NCI-H526 (cell line): ENCODE measurements around the gene TMEM154.
A peak's percentile ranks its signal among the peaks of the same experiment; 100 is the strongest.

Source experiments
- DNase-seq, 2 experiments: peaks; one replicate each; lab custom pipeline; 2025; lab: John Stamatoyannopoulos, UW

The TMEM154 gene

DNA sequence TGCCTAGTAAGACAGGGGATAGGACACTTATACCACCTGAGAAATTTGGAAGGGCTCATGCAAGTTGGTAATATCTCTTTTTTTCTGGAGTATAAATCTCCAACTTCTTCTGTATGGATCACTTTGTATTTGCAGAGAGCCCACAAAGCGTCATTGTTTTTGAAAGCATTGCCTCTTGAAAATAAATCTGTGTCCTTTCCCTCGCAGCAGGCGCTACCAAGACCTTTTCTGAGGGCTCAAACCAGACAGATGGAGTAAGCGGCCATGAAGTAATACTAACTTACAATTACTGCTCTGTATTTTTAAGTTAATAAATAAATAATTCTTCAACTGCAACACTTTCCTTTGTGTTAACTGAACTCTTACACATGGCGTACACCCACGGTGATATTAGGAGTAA, 87.9 kb downstream of the TMEM154 start:
- no peak for DNase-seq

DNA sequence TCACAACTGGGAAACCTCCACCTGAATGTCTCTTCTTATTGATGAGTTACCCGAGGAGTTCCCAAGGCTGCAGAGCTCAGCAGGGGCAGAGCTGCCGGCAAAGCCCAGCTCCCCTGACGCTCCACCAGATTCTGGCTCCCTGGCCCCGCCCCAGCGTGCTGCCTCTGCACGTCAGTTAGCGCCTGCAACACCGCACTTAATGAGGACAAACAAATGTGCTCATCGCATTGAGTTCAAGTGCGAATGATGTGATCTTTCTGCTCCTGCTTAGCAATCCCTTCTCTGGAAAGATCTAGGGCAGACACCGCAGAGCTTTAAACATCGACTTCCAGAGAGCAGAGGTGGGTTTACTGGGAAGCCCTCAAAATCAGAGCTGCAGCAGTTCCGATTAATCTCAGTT, 88.4 kb downstream of the TMEM154 start:
- peak; percentile 23 to 82 for DNase-seq

- DNase-seq: peak in 1 of 2 experiments; percentile 10
Measured at GRCh38 chr4:152590179-152591031, 89.4 kb downstream of the TMEM154 start.

DNA sequence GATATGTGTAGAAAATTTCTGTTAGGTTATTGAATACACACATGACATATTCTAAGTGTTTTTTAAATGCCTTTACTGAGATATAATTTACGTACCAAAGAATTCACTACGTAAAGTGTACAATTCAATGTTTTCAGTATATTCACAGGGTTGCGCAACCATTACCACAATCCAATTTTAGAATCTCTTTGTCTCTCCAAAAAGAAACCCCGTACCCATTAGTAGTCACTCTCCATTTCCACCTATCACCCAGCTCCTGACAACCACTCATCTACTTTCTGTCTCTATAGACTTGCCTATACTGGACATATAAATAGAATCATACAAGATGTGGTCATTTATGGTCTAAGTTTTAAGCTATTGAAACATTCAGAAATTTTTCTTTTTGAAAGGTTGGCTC, 90.9 kb downstream of the TMEM154 start:
- DNase-seq: no peak

- DNase-seq: no peak
Measured at GRCh38 chr4:152587127-152587526, 92.7 kb downstream of the TMEM154 start.

GRCh38 chr4:152586668-152587067, 93.1 kb downstream of the TMEM154 start:
- DNase-seq: no peak

DNA sequence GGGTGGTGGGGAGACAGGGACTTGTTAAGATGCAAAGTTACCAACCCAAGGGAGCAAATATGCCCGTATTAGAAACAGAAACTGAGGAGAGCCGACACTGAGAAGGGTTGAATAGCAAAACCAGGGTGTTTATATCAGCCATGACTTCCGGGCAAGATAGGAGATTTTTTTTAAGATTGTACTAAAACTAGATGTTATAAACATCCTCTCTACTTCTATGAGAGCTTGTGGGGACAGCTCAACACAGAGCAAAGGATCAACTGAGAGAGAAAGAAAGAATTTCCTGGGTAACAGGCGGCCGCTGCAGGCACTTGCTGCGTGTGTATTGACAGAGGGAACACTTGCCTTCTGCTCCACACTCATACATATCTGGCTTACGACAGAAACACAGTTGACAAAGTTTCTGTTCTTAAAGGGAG, 94.8 kb downstream of the TMEM154 start:
- no peak for DNase-seq

DNA sequence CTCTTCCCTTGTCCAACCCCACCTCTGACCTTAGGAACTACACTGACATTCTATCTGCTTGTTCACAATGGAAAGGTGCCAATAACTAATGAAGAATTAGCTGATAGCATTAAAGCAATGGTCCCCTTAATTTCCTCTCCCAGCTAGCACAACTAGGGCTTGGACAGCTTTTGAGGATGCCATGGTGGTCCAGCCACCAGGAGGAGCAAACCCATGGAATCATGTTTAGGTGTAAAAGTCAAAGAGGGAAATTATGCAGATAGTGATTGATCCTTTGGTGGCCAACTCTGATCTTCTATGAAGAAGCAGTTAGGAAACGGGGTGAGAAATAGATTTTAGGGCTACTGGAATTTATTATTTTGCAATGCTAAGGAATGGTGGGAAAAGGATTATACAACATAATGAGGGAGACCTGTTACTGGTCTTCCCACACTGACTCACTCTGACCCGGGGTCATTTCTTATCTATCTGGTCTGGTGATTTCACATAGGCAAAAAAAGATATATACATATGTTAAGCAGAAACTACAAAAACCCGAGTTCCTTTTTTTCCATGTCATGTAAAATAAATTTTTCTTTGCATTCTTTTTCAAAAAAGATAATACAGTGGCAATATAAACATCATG, 98.1 kb downstream of the TMEM154 start:
- DNase-seq: no peak

GRCh38 chr4:152579916-152580315, 99.9 kb downstream of the TMEM154 start:
- DNase-seq: no peak

DNA sequence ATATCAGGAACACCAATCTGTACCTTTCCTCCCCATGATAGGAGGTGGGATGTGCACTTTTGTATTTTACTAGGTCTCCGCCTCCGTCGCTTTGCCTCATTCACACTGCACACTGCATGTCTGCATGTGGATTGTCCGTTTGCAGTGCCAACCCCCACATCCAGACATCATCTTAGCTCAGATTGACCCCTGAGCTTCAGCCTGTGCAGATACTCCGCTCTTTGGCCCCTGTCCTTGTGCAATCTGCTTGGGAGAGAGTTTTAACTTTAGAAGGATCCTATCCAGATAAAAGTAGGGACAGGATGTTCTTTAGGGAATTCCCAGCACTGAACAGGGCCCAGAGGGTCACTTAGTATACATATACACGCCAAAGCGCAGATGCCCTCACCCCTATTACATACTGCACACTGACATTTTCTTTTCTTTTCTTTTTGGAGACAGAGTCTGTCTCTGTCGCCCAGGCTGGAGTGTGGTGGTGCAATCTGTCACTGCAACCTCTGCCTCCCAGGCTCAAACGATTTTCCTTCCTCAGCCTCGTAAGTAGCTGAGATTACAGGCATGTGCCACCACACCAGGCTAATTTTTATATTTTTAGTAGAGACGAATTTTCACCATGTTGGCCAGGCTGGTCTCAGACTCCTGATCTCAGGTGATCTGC, 100.6 kb downstream of the TMEM154 start:
- no peak for DNase-seq

DNA sequence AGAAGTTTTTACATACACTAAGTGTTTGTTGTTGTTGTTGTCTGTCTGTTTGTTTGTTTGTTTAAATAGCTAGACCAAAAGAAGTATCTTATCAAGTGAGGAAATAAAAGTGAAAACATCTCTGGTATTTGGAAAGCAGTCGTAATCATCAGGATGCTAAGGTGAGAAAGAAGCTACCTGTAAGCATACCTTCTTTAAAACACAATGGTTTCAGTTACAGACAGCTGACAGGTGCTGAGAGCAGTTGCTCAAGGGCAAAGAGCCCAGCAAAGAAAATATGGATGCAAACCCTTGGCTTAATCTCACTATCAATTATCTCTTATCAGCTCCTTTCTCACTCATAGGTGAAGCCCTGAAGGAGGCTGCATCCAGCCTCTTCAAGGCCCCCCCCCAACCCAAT, 101.1 kb downstream of the TMEM154 start:
- no peak for DNase-seq

GRCh38 chr4:152577708-152578396, 101.9 kb downstream of the TMEM154 start:
- DNase-seq: no peak

- no peak for DNase-seq
Measured at GRCh38 chr4:152575533-152575932, 104.3 kb downstream of the TMEM154 start.

GRCh38 chr4:152573861-152574260, 105.9 kb downstream of the TMEM154 start:
- DNase-seq: peak in 1 of 2 experiments; percentile 32

- DNase-seq: no peak
Measured at GRCh38 chr4:152572417-152573086, 107.2 kb downstream of the TMEM154 start.

DNA sequence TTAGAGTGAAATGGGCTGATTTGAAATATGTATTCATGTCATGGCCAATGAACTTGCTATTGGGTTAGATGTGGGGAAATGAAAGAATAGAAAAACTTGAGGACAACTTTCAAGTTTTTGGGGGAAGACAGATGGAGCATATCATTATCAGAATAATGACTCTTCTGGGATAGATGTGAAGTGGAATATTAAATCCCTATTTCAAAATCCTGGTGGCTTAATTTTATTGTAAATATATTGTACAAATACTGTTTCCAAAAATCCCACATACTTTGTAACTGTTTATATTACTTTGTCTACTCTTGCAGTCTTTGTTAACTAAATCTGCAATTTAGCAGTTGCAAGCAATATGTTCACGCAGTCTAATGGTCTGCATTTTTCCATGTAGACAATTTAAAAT, 108.0 kb downstream of the TMEM154 start:
- no peak for DNase-seq

DNA sequence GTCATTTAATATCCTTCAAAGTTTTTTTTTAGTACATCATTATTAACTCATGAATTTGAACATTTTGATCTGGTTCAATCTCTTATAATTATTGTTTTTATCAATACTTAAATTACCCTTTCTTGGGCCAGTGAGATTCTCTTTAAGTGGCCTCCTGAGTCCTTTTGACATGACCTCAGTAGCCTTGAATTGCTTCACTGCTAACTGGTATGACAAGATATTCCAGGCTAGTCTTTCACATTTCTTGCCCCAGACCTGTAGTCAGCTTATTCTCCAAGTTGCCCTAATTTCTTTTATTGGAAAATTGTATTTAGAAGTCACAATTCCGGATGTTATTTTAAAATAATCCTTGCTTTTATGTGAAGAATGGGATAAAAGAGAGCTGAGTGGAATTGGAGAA, 108.5 kb downstream of the TMEM154 start:
- DNase-seq: no peak
